Activated CD8-positive, alpha-beta T cell treated with anti-CD3 and anti-CD28 coated beads for 36 hours (primary cell): ENCODE data around the gene PTRHD1. TPM values are rescaled to one million over a fixed set of nuclear protein-coding genes. Genes with fewer than 3 reads are reported as not detected.

ENCODE experiments used
- ATAC-seq: fragments of 200-7000 bp; cut with Tn5 transposase; one replicate; pipeline ENCODE4 v1.10.0; 2021; ENCODE audit warnings: mild to moderate bottlenecking, moderate library complexity
- CTCF ChIA-PET: fragments of 350-600 bp; sonication (Branson Sonifier 250); formaldehyde crosslinking; loops from one replicate; lab custom pipeline; 2021; ENCODE audit warnings: antibody characterized with exemption; lab: Charles Lee
- POLR2A ChIA-PET: fragments of 350-600 bp; sonication (Branson Sonifier 250); formaldehyde crosslinking; loops from one replicate; lab custom pipeline; 2021; ENCODE audit warnings: antibody characterized with exemption; lab: Charles Lee
- DNase-seq: peaks from one replicate; pipeline ENCODE4 v3.0.0-alpha.2; 2020
- H3K27ac Mint-ChIP-seq: one replicate; pipeline ENCODE4 v1.8.0; 2021; ENCODE audit warnings: mild to moderate bottlenecking, mixed read lengths
- H3K27me3 Mint-ChIP-seq: one replicate; pipeline ENCODE4 v1.8.0; 2021; ENCODE audit warnings: mixed read lengths
- H3K36me3 Mint-ChIP-seq: one replicate; pipeline ENCODE4 v1.8.0; 2021; ENCODE audit warnings: low read depth, mixed read lengths
- H3K4me1 Mint-ChIP-seq: one replicate; pipeline ENCODE4 v1.8.0; 2021; ENCODE audit warnings: low read depth, mixed read lengths
- H3K4me3 Mint-ChIP-seq: one replicate; pipeline ENCODE4 v1.8.0; 2021; ENCODE audit warnings: mild to moderate bottlenecking, moderate library complexity, mixed read lengths
- H3K9me3 Mint-ChIP-seq: one replicate; pipeline ENCODE4 v1.8.0; 2021; ENCODE audit warnings: mixed read lengths
- intact Hi-C: fragments of 100-400 bp; cut with micrococcal nuclease; formaldehyde crosslinking; loops from one replicate; pipeline ENCODE4 v1.10.0; 2022
- total RNA-seq, 2 experiments: library from RNA; stranded (reverse); gene quantifications; one replicate each; pipeline ENCODE4 v1.2.3, GENCODE V29; 2021
- TF ChIP-seq, protein P1 (sequence below): fragments of 200-600 bp; IDR thresholded peaks from one replicate; pipeline ENCODE4 v1.8.0; 2022; ENCODE audit warnings: antibody characterized with exemption, mild to moderate bottlenecking

Gene PTRHD1
- total RNA-seq, 2 experiments from 2014 or later, result 23.2 to 24.9 TPM

GRCh38 chr2:24785671-24786321 lies 7.4 kb downstream of the PTRHD1 start:
- H3K36me3 Mint-ChIP-seq, result peaks cover 5% of the 10 kb centered on the region
- CTCF ChIA-PET, result interaction anchor here (0.7 kb wide), 1 partner anchor 363 kb away, joined by 3 read pairs; no protein-coding TSS in a partner anchor

GRCh38 chr2:24783641-24784040 lies 9.6 kb downstream of the PTRHD1 start:
- no peak overlapping the region for H3K27ac Mint-ChIP-seq
- no peaks in the 10 kb centered on the region for H3K9me3 Mint-ChIP-seq
- intact Hi-C loops, result no loop called here
- no peak overlapping the region for H3K4me3 Mint-ChIP-seq
- H3K4me1 Mint-ChIP-seq, result no peaks in the 10 kb centered on the region
- TF ChIP-seq, protein P1, sequence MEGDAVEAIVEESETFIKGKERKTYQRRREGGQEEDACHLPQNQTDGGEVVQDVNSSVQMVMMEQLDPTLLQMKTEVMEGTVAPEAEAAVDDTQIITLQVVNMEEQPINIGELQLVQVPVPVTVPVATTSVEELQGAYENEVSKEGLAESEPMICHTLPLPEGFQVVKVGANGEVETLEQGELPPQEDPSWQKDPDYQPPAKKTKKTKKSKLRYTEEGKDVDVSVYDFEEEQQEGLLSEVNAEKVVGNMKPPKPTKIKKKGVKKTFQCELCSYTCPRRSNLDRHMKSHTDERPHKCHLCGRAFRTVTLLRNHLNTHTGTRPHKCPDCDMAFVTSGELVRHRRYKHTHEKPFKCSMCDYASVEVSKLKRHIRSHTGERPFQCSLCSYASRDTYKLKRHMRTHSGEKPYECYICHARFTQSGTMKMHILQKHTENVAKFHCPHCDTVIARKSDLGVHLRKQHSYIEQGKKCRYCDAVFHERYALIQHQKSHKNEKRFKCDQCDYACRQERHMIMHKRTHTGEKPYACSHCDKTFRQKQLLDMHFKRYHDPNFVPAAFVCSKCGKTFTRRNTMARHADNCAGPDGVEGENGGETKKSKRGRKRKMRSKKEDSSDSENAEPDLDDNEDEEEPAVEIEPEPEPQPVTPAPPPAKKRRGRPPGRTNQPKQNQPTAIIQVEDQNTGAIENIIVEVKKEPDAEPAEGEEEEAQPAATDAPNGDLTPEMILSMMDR, result no peak
- ChIA-PET POLR2A (no interaction called here), CTCF (interaction anchor here (1.0 kb wide), 1 partner anchor 29 kb away, joined by 3 read pairs; no protein-coding TSS in a partner anchor)
- H3K27me3 Mint-ChIP-seq, result peaks cover 3% of the 10 kb centered on the region
- no peaks in the 10 kb centered on the region for H3K36me3 Mint-ChIP-seq
- no peak for DNase-seq
- ATAC-seq, result no peak

More at GRCh38 chr2:24785671-24786321, 7.4 kb downstream of the PTRHD1 start:
- H3K27me3 Mint-ChIP-seq, result peaks cover 3% of the 10 kb centered on the region
- H3K4me1 Mint-ChIP-seq, result peaks cover 1% of the 10 kb centered on the region
- no peak for DNase-seq
- H3K9me3 Mint-ChIP-seq, result no peaks in the 10 kb centered on the region
- ATAC-seq, result no peak
- intact Hi-C loops, result no loop called here
- H3K27ac Mint-ChIP-seq, result no peak overlapping the region
- TF ChIP-seq, protein P1, result no peak
- POLR2A ChIA-PET, result interaction anchor here (0.6 kb wide), 1 partner anchor 977 kb away, joined by 3 read pairs; no protein-coding TSS in a partner anchor
- H3K4me3 Mint-ChIP-seq, result no peak overlapping the region

GRCh38 chr2:24779116-24779515 lies 14.1 kb downstream of the PTRHD1 start:
- no peak overlapping the region for H3K27ac Mint-ChIP-seq
- DNase-seq (no peak), ATAC-seq (no peak)
- no peaks in the 10 kb centered on the region for H3K9me3 Mint-ChIP-seq
- no peak overlapping the region for H3K4me3 Mint-ChIP-seq
- no peaks in the 10 kb centered on the region for H3K4me1 Mint-ChIP-seq
- ChIA-PET CTCF (interaction anchor here (1.0 to 1.9 kb wide), 5 partner anchors 12 to 356 kb away, joined by 3 to 5 read pairs (median 4); partner anchors contain the start of genes CENPO and PTRHD1), POLR2A (interaction anchor here (0.8 to 1.1 kb wide), 3 partner anchors 12 to 43 kb away, joined by 3 read pairs; no protein-coding TSS in a partner anchor)
- H3K36me3 Mint-ChIP-seq, result no peaks in the 10 kb centered on the region
- TF ChIP-seq, protein P1, result no peak
- intact Hi-C loops, result no loop called here
- peaks cover 2% of the 10 kb centered on the region for H3K27me3 Mint-ChIP-seq

DNA sequence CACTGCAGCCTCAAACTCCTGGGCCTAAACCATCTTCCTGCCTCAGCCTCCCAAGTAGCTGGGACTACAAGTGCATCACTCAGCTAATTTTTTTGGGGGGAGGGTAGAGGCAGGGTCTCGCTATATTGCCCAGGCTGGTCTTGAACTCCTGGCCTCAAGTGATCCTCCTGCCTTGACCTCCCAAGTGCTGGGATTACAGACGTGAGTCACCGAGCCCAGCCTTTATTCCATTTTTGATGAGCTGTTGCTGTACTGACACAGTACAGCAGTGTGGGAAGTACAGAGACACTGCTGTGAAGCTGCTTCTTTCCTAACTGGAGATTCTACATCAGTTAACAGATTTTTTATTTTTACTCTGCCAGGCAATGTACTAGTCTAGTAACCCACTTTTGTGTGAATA lies 18.8 kb downstream of the PTRHD1 start:
- no peak for DNase-seq
- Mint-ChIP-seq H3K27me3 (no peaks in the 10 kb centered on the region), H3K36me3 (peaks cover 1% of the 10 kb centered on the region), H3K9me3 (no peaks in the 10 kb centered on the region), H3K4me3 (no peak overlapping the region), H3K27ac (no peak overlapping the region), H3K4me1 (no peaks in the 10 kb centered on the region)
- ATAC-seq, result no peak
- intact Hi-C loops, result no loop called here
- POLR2A ChIA-PET, result no interaction called here
- CTCF ChIA-PET, result interaction anchor here (0.6 to 0.7 kb wide), 2 partner anchors 179 to 392 kb away, joined by 3 read pairs; no protein-coding TSS in a partner anchor
- TF ChIP-seq, protein P1, result no peak
